GM04503 (cell line): ENCODE data around the gene RTN4RL1.

ENCODE experiments used
- DNase-seq: peaks from one replicate; pipeline ENCODE4 v3.0.0-alpha.2; 2012; ENCODE audit warnings: low read depth

The RTN4RL1 gene

GRCh38 chr17:2025220-2025621 lies at the start of gene RTN4RL1:
Gene RTN4RL1 (minus strand): TSS chr17:2025334. CDS start chr17:2024865, 469 bp downstream.
- DNase-seq, result peak; percentile 57

DNA sequence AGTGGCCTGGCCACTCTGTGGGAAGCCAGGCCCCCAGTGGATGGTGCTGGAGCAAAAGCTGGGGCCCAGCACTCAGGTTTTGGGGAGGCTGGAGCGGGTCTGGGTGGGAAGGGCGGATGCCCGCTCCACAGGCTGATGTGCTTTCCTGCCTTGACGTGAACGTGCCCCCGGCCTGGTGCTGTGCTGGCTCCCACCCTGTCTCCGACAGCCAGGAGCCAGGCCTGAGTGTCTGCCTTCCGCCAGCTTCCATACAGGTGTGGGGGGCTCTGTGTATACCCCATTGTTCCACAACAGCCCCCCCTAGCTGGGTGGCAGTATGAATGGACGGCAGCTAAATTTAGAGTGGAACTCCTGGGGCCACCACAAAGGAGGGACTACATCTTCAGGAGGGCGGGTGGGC lies 49.8 kb upstream of the RTN4RL1 start:
- DNase-seq, result no peak

GRCh38 chr17:2071455-2072281 lies 46.5 kb upstream of the RTN4RL1 start:
- no peak for DNase-seq

DNA sequence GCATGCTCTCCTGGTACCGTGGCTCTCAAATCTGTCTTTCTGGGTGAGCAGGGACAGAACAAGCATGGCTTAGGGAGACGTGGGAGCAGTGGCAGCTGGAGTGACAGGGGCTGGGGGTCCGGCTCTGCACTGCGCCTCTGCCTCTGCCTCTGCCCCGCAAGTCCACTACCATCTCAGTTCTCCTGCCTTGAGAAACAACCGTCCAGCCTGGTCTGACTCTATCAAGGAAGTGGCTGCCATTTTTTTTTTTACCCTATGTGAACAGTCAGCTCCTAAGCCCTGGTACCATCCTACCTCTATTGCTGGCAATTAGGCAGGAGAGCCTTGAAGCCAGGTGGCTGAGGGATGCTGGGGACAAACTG lies 45.9 kb upstream of the RTN4RL1 start:
- no peak for DNase-seq

GRCh38 chr17:2070241-2071023 lies 45.3 kb upstream of the RTN4RL1 start:
- no peak for DNase-seq

DNA sequence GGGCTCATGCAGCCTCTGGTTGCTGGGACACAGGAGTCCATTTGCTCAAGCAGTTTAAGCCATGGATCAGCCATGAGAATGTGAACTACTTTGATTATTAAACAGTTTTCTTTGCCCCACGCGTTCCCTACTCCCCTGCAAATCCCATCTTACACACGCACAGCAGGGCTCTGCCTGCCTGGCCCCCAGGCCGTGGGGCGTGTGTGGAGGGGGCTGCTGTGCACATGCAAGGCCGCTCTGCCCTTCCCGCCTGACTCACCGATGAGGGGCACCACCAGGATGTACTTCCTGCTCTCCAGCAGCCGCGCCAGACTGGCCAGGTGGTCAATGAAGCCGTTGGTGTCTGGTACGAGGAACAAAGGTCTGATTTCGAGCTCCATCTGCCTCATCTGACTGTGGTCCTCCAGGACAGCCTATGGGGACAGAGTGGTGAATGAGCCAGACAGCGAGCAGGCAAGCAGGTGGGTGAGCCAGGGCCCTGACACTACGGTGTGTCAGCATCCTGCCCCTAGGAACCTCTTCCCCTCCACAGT lies 43.5 kb upstream of the RTN4RL1 start:
- no peak for DNase-seq

GRCh38 chr17:2068031-2068518 lies 42.9 kb upstream of the RTN4RL1 start:
- DNase-seq, result peak; percentile 94

DNA sequence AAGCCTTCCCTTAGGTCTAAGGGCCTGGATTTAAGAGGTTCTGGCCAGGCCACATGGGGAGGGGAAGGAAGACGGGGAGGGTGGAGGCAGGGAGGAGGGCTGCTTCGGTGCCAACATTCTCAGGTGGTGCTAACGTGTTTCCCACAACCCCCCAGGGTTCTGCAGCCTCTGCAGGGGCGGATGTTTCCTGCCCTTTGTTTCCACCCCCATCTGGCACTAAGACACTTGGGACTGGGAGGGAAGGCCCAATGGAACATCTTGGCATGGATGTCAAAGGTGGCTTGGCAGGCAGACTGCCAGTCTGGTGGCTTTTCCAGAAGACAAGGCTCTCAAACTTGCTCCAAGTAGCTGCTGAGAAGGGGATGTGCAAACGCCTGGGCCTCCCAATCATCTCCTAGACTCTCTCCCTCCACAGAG lies 42.5 kb upstream of the RTN4RL1 start:
- no peak for DNase-seq

DNA sequence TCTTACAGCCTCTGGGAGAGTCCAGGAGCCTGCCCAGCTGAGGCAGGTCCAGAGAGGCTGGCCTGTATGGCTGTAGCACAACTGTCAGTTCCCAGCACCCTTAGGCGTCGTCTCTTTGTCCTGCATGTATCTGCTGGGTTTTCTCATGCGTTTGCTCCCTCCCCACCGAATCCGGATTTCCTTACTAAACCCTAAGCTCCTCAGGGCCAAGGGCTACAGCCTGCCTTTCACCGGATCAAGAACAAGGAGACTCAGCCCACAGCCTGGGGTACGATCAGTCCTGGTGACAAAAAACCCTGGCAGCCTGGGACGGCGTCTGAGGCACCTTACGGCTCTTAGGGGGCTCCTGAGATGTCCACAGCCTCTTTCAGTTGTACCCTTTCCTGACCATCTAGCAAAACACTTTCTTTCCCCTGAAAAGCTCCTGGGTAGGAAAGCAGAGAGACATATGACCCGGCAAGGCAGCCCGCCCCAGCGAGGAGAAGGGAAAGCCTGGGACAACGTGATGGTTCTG lies 42.0 kb upstream of the RTN4RL1 start:
- no peak for DNase-seq

- DNase-seq, result no peak
Measured at GRCh38 chr17:2065949-2066400, 40.8 kb upstream of the RTN4RL1 start.

GRCh38 chr17:2064980-2065785 lies 40.0 kb upstream of the RTN4RL1 start:
- no peak for DNase-seq

DNA sequence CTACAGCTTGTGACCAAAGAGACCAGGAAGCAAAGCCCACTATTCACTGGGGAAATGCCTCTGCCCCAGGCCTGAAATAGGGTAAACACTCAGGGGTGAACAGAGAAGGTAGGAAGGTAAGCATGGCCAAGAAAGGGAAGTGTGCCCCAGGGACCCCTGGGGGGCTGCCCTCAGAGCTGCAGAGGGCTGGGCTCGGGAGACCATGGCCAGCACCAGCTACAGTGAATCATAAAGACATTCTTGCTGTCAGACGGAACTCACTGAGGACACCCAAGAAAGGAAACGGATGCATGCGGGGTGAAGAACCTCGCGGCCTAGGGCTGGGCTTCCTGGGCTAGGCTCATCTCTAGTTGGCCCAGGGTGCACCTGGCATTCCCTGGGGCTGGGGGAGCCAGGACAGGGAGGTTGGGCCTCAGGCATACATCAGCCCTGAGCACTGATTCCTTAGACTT lies 39.4 kb upstream of the RTN4RL1 start:
- DNase-seq, result no peak

DNA sequence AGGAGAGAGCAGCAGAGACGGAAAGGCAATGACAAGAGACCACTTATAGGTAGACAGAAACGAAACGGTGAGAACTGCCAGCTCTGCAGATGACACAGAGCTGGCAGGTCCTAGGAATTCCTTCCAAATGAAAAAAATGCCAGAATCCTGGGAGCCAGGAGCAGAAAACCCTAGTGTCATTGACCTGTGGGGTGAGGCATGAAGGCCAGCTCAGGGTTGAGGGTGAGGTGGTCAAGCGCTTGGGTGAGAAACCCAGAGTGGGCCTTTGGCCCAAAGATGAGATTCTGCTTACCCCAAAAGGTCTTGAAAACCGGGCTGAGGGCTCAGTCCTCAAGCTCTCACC lies 39.0 kb upstream of the RTN4RL1 start:
- no peak for DNase-seq

DNA sequence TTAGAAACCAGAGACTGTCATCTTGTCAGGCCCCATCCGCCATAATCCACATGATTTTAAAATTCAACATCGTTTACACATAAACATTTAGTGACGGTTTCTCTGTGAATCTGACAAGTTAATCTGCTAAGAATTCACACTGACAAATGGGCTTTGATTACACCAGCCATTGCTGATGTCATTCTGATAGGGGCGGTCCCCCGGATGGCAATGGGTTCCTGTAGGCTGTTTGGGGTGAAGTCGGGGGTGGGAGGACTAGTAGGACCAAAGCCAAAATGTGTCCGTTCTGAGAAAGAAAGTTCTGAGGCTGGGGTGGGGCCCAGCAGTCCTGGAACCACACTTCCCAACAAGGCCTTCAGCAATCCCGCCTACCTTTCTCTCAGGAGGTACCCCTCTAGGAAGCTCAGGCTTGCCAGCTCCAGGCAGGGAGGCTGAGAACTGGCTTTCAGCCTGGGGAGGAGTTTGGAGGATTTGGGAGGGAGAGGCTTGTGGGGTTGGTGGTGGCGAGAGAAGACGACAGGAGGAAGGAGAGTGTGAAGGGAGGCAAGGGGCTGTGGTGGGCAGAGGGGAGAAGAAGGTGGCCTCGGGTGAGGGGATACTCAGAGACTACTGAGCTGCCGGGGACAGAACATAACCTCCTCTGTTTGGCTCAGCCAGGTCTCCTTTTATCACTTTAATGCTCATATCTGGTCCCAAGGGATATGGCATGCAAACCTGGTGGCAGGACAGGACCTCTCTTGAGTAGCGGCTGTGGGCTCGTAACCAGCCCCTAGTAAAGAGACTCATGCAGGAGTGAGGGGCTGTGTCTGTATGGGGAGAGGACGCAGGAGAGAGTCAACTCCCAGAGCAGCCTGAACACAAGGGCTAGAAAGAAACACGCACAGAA lies 38.4 kb upstream of the RTN4RL1 start:
- DNase-seq, result no peak

- DNase-seq, result no peak
Measured at GRCh38 chr17:2062571-2063183, 37.5 kb upstream of the RTN4RL1 start.

- DNase-seq, result no peak
Measured at GRCh38 chr17:2061441-2061958, 36.4 kb upstream of the RTN4RL1 start.

- no peak for DNase-seq
Measured at GRCh38 chr17:2060681-2061440, 35.7 kb upstream of the RTN4RL1 start.

- no peak for DNase-seq
Measured at GRCh38 chr17:2060385-2060658, 35.2 kb upstream of the RTN4RL1 start.

DNA sequence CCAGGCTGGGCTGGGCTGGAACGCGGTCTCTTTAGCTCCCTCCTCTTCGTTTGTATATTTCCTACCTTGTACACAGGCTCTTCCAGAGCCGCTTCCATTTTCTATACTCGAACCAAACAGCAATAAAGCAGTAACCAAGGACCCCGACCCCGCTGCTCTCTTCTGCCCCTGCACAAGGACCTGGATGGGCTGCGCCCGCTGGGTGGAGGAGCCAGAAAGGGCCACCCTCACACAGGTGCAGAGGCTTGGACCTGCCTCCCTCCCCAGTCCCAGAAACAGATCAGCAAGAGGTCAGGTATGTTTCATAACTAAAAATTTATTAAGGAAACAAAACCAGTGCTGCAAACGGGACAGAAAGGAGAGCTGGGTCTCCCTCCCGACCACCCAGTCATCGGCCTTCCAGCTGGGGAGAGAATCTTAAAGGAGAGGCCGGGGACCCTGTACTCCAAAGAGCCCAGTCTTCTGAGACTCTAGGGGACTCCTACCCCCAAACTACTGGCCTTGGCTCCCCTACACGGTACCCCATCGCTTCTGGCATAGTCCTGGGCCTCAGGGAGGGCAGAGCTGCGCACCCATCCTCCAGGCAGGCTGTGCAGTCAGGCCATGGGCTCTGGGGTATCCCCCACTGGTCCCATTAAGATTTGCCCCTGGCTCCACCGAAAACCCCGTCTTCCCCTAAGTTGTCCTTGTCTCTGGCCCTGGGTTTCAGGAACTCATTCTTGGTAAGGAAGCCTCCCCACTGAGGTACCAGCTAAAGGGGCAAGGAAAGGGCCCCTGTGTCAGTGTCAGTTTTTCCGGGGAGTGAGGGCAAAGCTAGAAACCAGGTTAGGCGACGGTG lies 34.6 kb upstream of the RTN4RL1 start:
- no peak for DNase-seq
